IMR-90 (cell line): ENCODE measurements around the gene MRPS7. TPM values are rescaled to one million over a fixed set of nuclear protein-coding genes. Genes with fewer than 3 reads are reported as not detected.

Experiments
- ATAC-seq: fragments of 200-7000 bp; cut with Tn5 transposase; 2 replicates; pipeline ENCODE4 v1.9.1; 2020; ENCODE audit warnings: low read depth, mild to moderate bottlenecking, moderate library complexity
- BruUV-seq: library from RNA; stranded (reverse); fragments of 400-500 nt; replicated peaks from 2 replicates; lab custom pipeline; 2021; lab: Mats Ljungman, UMichigan
- CTCF ChIA-PET: fragments of 300-600 bp; formaldehyde crosslinking; extraction: SDS; loops from one replicate; lab custom pipeline; 2021; ENCODE audit warnings: antibody characterized with exemption; lab: Yijun Ruan, JAX
- POLR2A ChIA-PET: fragments of 300-600 bp; sonication (Branson Sonifier 250); formaldehyde crosslinking; loops from one replicate; lab custom pipeline; 2022; ENCODE audit warnings: antibody characterized with exemption; ENCODE audit not compliant: unreplicated experiment; lab: Charles Lee
- DNase-seq: peaks from one replicate; pipeline ENCODE4 v3.0.0; 2013
- H2AFZ ChIP-seq: replicated peaks from 2 replicates; pipeline ENCODE3; 2013; ENCODE audit warnings: low read length, mild to moderate bottlenecking; ENCODE audit not compliant: poor library complexity
- H2AK5ac ChIP-seq: 2 replicates; pipeline ENCODE4 v1.6.1; 2013; ENCODE audit warnings: low read depth, low read length, inconsistent platforms
- H2AK9ac ChIP-seq: replicated peaks from 2 replicates; pipeline ENCODE3; 2013; ENCODE audit warnings: mild to moderate bottlenecking, low read depth, low read length, moderate library complexity; ENCODE audit not compliant: poor library complexity
- H2BK120ac ChIP-seq: 2 replicates; pipeline ENCODE4 v1.6.1; 2013; ENCODE audit warnings: low read depth, low read length, inconsistent platforms
- H2BK15ac ChIP-seq: 3 replicates; pipeline ENCODE4 v1.6.1; 2013; ENCODE audit warnings: low read depth, low read length, inconsistent platforms
- H2BK20ac ChIP-seq: 2 replicates; pipeline ENCODE4 v1.6.1; 2013; ENCODE audit warnings: low read depth, mild to moderate bottlenecking, inconsistent platforms, low read length, moderate library complexity
- H2BK5ac ChIP-seq: 2 replicates; pipeline ENCODE4 v1.6.1; 2013; ENCODE audit warnings: mild to moderate bottlenecking, low read depth, low read length, inconsistent platforms; ENCODE audit not compliant: poor library complexity, severe bottlenecking
- H3K14ac ChIP-seq: replicated peaks from 2 replicates; pipeline ENCODE4 v1.6.1; 2013; ENCODE audit warnings: low read depth, low read length, inconsistent platforms
- H3K18ac ChIP-seq: 2 replicates; pipeline ENCODE4 v1.6.1; 2013; ENCODE audit warnings: low read depth, low read length, control low read depth
- H3K23ac ChIP-seq: 2 replicates; pipeline ENCODE4 v1.6.1; 2013; ENCODE audit warnings: low read depth, low read length, inconsistent platforms
- H3K27ac ChIP-seq: 2 replicates; pipeline ENCODE4 v1.5.1; 2013; ENCODE audit warnings: mild to moderate bottlenecking, control low read depth, low read length; ENCODE audit not compliant: insufficient read depth
- H3K27me3 ChIP-seq: 2 replicates; pipeline ENCODE4 v1.6.1; 2013; ENCODE audit warnings: low read length; ENCODE audit not compliant: control insufficient read depth, insufficient read depth
- H3K36me3 ChIP-seq: 2 replicates; pipeline ENCODE4 v1.6.1; 2013; ENCODE audit warnings: low read length, mixed read lengths; ENCODE audit not compliant: control insufficient read depth, insufficient read depth
- H3K4ac ChIP-seq: 2 replicates; pipeline ENCODE4 v1.6.1; 2013; ENCODE audit warnings: low read depth, low read length, inconsistent platforms
- H3K4me1 ChIP-seq: 2 replicates; pipeline ENCODE4 v1.6.1; 2013; ENCODE audit warnings: low read length, mixed read lengths; ENCODE audit not compliant: control insufficient read depth, insufficient read depth
- H3K4me2 ChIP-seq: 2 replicates; pipeline ENCODE4 v1.6.1; 2013; ENCODE audit warnings: low read depth, mild to moderate bottlenecking, control low read depth, low read length, moderate library complexity
- H3K4me3 ChIP-seq: 2 replicates; pipeline ENCODE4 v1.5.1; 2013; ENCODE audit warnings: low read depth, mild to moderate bottlenecking, control low read depth, low read length, moderate library complexity; ENCODE audit not compliant: insufficient read depth
- H3K56ac ChIP-seq: 2 replicates; pipeline ENCODE4 v1.6.1; 2013; ENCODE audit warnings: low read length, inconsistent platforms; ENCODE audit not compliant: insufficient read depth; ENCODE audit errors: extremely low read depth
- H3K79me1 ChIP-seq, 2 experiments: 2 replicates each; pipeline ENCODE4 v1.6.1; 2013; ENCODE audit warnings: low read length in 2 of 2, inconsistent platforms in 1 of 2, low read depth in 1 of 2
- H3K9ac ChIP-seq: 2 replicates; pipeline ENCODE4 v1.6.1; 2013; ENCODE audit warnings: low read depth, low read length, control low read depth
- H3K9me1 ChIP-seq: 2 replicates; pipeline ENCODE4 v1.6.1; 2013; ENCODE audit warnings: low read length, inconsistent platforms; ENCODE audit not compliant: insufficient read depth
- H3K9me3 ChIP-seq: 2 replicates; pipeline ENCODE4 v1.6.1; 2013; ENCODE audit warnings: low read length; ENCODE audit not compliant: control insufficient read depth, insufficient read depth
- H4K20me1 ChIP-seq: 2 replicates; pipeline ENCODE4 v1.6.1; 2013; ENCODE audit warnings: low read length, inconsistent platforms; ENCODE audit not compliant: insufficient read depth
- H4K5ac ChIP-seq: 2 replicates; pipeline ENCODE4 v1.6.1; 2013; ENCODE audit warnings: mild to moderate bottlenecking, low read depth, low read length, control low read depth
- H4K8ac ChIP-seq, 2 experiments: 2 replicates each; pipeline ENCODE4 v1.6.1; 2013; ENCODE audit warnings: low read depth in 2 of 2, low read length in 2 of 2, control low read depth in 1 of 2, inconsistent platforms in 1 of 2
- H4K91ac ChIP-seq: 2 replicates; pipeline ENCODE4 v1.6.1; 2013; ENCODE audit warnings: low read depth, low read length, inconsistent platforms; ENCODE audit not compliant: insufficient read depth
- BHLHE40 ChIP-seq: fragments of 150-350 bp; IDR thresholded peaks from 2 replicates; pipeline ENCODE4 v1.6.1; 2016; ENCODE audit warnings: mild to moderate bottlenecking, low read depth, low read length
- CHD1 ChIP-seq: IDR thresholded peaks from 2 replicates; pipeline ENCODE4 v1.6.1; 2012; ENCODE audit warnings: low read depth, low read length, improper control_type of control experiment
- CTCF ChIP-seq: conservative IDR thresholded peaks from 2 replicates; pipeline ENCODE4 v1.5.1; 2012; ENCODE audit warnings: mild to moderate bottlenecking, low read depth, low read length, improper control_type of control experiment
- ELK1 ChIP-seq: fragments of 150-350 bp; IDR thresholded peaks from 2 replicates; pipeline ENCODE4 v1.6.1; 2016; ENCODE audit warnings: low read depth, mild to moderate bottlenecking, low read length, moderate library complexity, borderline replicate concordance
- FOS ChIP-seq: fragments of 150-350 bp; IDR thresholded peaks from 2 replicates; pipeline ENCODE4 v1.6.1; 2016; ENCODE audit warnings: low read depth, low read length
- MAFK ChIP-seq: IDR thresholded peaks from 2 replicates; pipeline ENCODE4 v1.6.1; 2012; ENCODE audit warnings: low read depth, low read length, improper control_type of control experiment
- MAZ ChIP-seq: IDR thresholded peaks from 2 replicates; pipeline ENCODE4 v1.6.1; 2012; ENCODE audit warnings: low read depth, mild to moderate bottlenecking, low read length, improper control_type of control experiment, moderate library complexity, borderline replicate concordance
- MXI1 ChIP-seq: IDR thresholded peaks from 2 replicates; pipeline ENCODE4 v1.6.1; 2012; ENCODE audit warnings: low read depth, mild to moderate bottlenecking, low read length, moderate library complexity, borderline replicate concordance
- RFX5 ChIP-seq: IDR thresholded peaks from 2 replicates; pipeline ENCODE4 v1.8.0; 2012; ENCODE audit warnings: low read depth, mild to moderate bottlenecking, low read length, moderate library complexity
- WGBS, 2 experiments: methylation state at CpG; one replicate each; pipeline versions ENCODE4 v1.1.5 to v1.1.7; 2013; ENCODE audit warnings: missing lambda C conversion rate in 2 of 2; ENCODE audit not compliant: insufficient read length in 1 of 2; ENCODE audit errors: extremely low coverage in 2 of 2; 5-methylcytosine and 5-hydroxymethylcytosine counted together
- dilution Hi-C: fragments of 300-500 bp; cut with HindIII; formaldehyde crosslinking; loops from one replicate; pipeline ENCODE4 v1.14.3; 2018; ENCODE audit warnings: low sequenced_read_pairs; ENCODE audit not compliant: unreplicated experiment
- in situ Hi-C: fragments of 300-500 bp; cut with MboI; formaldehyde crosslinking; loops from 3 replicates; pipeline ENCODE4 v1.14.3; 2019; ENCODE audit warnings: low sequenced_read_pairs, inconsistent platforms, mixed read lengths
- intact Hi-C: fragments of 100-400 bp; cut with micrococcal nuclease; formaldehyde crosslinking; loops from 2 replicates; pipeline ENCODE4 v1.10.0; 2022
- polyA plus RNA-seq, 3 experiments: library from polyadenylated mRNA; depleted of rRNA; stranded (reverse); fragments of >200 nt; gene quantifications; 2 replicates each; pipeline ENCODE4 v1.2.3, GENCODE V29; 2012; ENCODE audit warnings: low replicate concordance in 1 of 3
- total RNA-seq: library from RNA; depleted of rRNA; stranded (reverse); fragments of >200 nt; gene quantifications from 2 replicates; pipeline ENCODE4 v1.2.3, GENCODE V29; 2012

MRPS7 gene
- total and polyA plus RNA-seq, 2 of the 4 experiments (the other 2 are of a cell fraction) = 55.9 to 60.5 TPM

- ChIA-PET POLR2A (no interaction called here), CTCF (no interaction called here)
- H3K18ac ChIP-seq = no peak overlapping the region
- H2BK5ac ChIP-seq = no peak overlapping the region
- H2BK20ac ChIP-seq = no peak overlapping the region
- dilution Hi-C loops (no loop called here), intact Hi-C loops (no loop called here), in situ Hi-C loops (no loop called here)
- H2AFZ ChIP-seq = no peak overlapping the region
- H3K4me1 ChIP-seq = no peaks in the 10 kb centered on the region
- no peak overlapping the region for H2AK9ac ChIP-seq
- peaks cover 14 to 31% of the 10 kb centered on the region in 2 experiments; a peak in 3 of 4 replicates for H3K79me1 ChIP-seq
- H4K91ac ChIP-seq = no peak overlapping the region
- no peaks in the 10 kb centered on the region for H4K20me1 ChIP-seq
- H4K8ac ChIP-seq = no peak overlapping the region
- H2BK120ac ChIP-seq = no peak overlapping the region
- H3K27me3 ChIP-seq = no peaks in the 10 kb centered on the region
- no peak overlapping the region for H3K27ac ChIP-seq
- H3K9ac ChIP-seq = no peak overlapping the region
- WGBS, 2 experiments = 100% methylated on average over 2 of the region's 3 CpGs; no CpG with 5 or more reads in 1 of the 2 experiments
- BruUV-seq = no TSS peak
- H2BK15ac ChIP-seq = no peak overlapping the region
- H3K9me3 ChIP-seq = no peaks in the 10 kb centered on the region
- H3K14ac ChIP-seq = no peak overlapping the region
- no peak overlapping the region for H3K4ac ChIP-seq
- DNase-seq = no peak
- no peak for TF ChIP-seq CHD1
- TF ChIP-seq MXI1 = no peak
- no peak for TF ChIP-seq CTCF
- TF ChIP-seq ELK1 = no peak
- TF ChIP-seq FOS = no peak
- TF ChIP-seq BHLHE40 = no peak
- no peak for TF ChIP-seq MAZ
- no peak for TF ChIP-seq MAFK
- TF ChIP-seq RFX5 = no peak
- ATAC-seq = no peak; the same call in 1 of the 2 replicates
- no peak overlapping the region for H4K5ac ChIP-seq
- peaks cover 47% of the 10 kb centered on the region for H3K36me3 ChIP-seq
- no peak overlapping the region for H3K4me3 ChIP-seq
- no peak overlapping the region for H2AK5ac ChIP-seq
- no peak overlapping the region for H3K23ac ChIP-seq
- H3K9me1 ChIP-seq = no peaks in the 10 kb centered on the region
- H3K4me2 ChIP-seq = no peak overlapping the region
- H3K56ac ChIP-seq = no peak overlapping the region
Measured at GRCh38 chr17:75219815-75220214, 41.9 kb upstream of the MRPS7 start.
